IMR-90 (cell line): ENCODE measurements around the gene ABHD15. TPM values are rescaled to one million over a fixed set of nuclear protein-coding genes. Genes with fewer than 3 reads are reported as not detected.

Experiments used
- ATAC-seq: fragments of 200-7000 bp; cut with Tn5 transposase; 2 replicates; pipeline ENCODE4 v1.9.1; 2020; ENCODE audit warnings: low read depth, mild to moderate bottlenecking, moderate library complexity
- BruUV-seq: library from RNA; stranded (reverse); fragments of 400-500 nt; replicated peaks from 2 replicates; lab custom pipeline; 2021; lab: Mats Ljungman, UMichigan
- CTCF ChIA-PET: fragments of 300-600 bp; formaldehyde crosslinking; extraction: SDS; loops from one replicate; lab custom pipeline; 2021; ENCODE audit warnings: antibody characterized with exemption; lab: Yijun Ruan, JAX
- POLR2A ChIA-PET: fragments of 300-600 bp; sonication (Branson Sonifier 250); formaldehyde crosslinking; loops from one replicate; lab custom pipeline; 2022; ENCODE audit warnings: antibody characterized with exemption; ENCODE audit not compliant: unreplicated experiment; lab: Charles Lee
- DNase-seq: peaks from one replicate; pipeline ENCODE4 v3.0.0; 2013
- H2AFZ ChIP-seq: replicated peaks from 2 replicates; pipeline ENCODE3; 2013; ENCODE audit warnings: low read length, mild to moderate bottlenecking; ENCODE audit not compliant: poor library complexity
- H2AK5ac ChIP-seq: 2 replicates; pipeline ENCODE4 v1.6.1; 2013; ENCODE audit warnings: low read depth, low read length, inconsistent platforms
- H2AK9ac ChIP-seq: replicated peaks from 2 replicates; pipeline ENCODE3; 2013; ENCODE audit warnings: mild to moderate bottlenecking, low read depth, low read length, moderate library complexity; ENCODE audit not compliant: poor library complexity
- H2BK120ac ChIP-seq: 2 replicates; pipeline ENCODE4 v1.6.1; 2013; ENCODE audit warnings: low read depth, low read length, inconsistent platforms
- H2BK15ac ChIP-seq: 3 replicates; pipeline ENCODE4 v1.6.1; 2013; ENCODE audit warnings: low read depth, low read length, inconsistent platforms
- H2BK20ac ChIP-seq: 2 replicates; pipeline ENCODE4 v1.6.1; 2013; ENCODE audit warnings: low read depth, mild to moderate bottlenecking, inconsistent platforms, low read length, moderate library complexity
- H2BK5ac ChIP-seq: 2 replicates; pipeline ENCODE4 v1.6.1; 2013; ENCODE audit warnings: mild to moderate bottlenecking, low read depth, low read length, inconsistent platforms; ENCODE audit not compliant: poor library complexity, severe bottlenecking
- H3K14ac ChIP-seq: replicated peaks from 2 replicates; pipeline ENCODE4 v1.6.1; 2013; ENCODE audit warnings: low read depth, low read length, inconsistent platforms
- H3K18ac ChIP-seq: 2 replicates; pipeline ENCODE4 v1.6.1; 2013; ENCODE audit warnings: low read depth, low read length, control low read depth
- H3K23ac ChIP-seq: 2 replicates; pipeline ENCODE4 v1.6.1; 2013; ENCODE audit warnings: low read depth, low read length, inconsistent platforms
- H3K27ac ChIP-seq: 2 replicates; pipeline ENCODE4 v1.5.1; 2013; ENCODE audit warnings: mild to moderate bottlenecking, control low read depth, low read length; ENCODE audit not compliant: insufficient read depth
- H3K27me3 ChIP-seq: 2 replicates; pipeline ENCODE4 v1.6.1; 2013; ENCODE audit warnings: low read length; ENCODE audit not compliant: control insufficient read depth, insufficient read depth
- H3K36me3 ChIP-seq: 2 replicates; pipeline ENCODE4 v1.6.1; 2013; ENCODE audit warnings: low read length, mixed read lengths; ENCODE audit not compliant: control insufficient read depth, insufficient read depth
- H3K4ac ChIP-seq: 2 replicates; pipeline ENCODE4 v1.6.1; 2013; ENCODE audit warnings: low read depth, low read length, inconsistent platforms
- H3K4me1 ChIP-seq: 2 replicates; pipeline ENCODE4 v1.6.1; 2013; ENCODE audit warnings: low read length, mixed read lengths; ENCODE audit not compliant: control insufficient read depth, insufficient read depth
- H3K4me2 ChIP-seq: 2 replicates; pipeline ENCODE4 v1.6.1; 2013; ENCODE audit warnings: low read depth, mild to moderate bottlenecking, control low read depth, low read length, moderate library complexity
- H3K4me3 ChIP-seq: 2 replicates; pipeline ENCODE4 v1.5.1; 2013; ENCODE audit warnings: low read depth, mild to moderate bottlenecking, control low read depth, low read length, moderate library complexity; ENCODE audit not compliant: insufficient read depth
- H3K56ac ChIP-seq: 2 replicates; pipeline ENCODE4 v1.6.1; 2013; ENCODE audit warnings: low read length, inconsistent platforms; ENCODE audit not compliant: insufficient read depth; ENCODE audit errors: extremely low read depth
- H3K79me1 ChIP-seq, 2 experiments: 2 replicates each; pipeline ENCODE4 v1.6.1; 2013; ENCODE audit warnings: low read length in 2 of 2, inconsistent platforms in 1 of 2, low read depth in 1 of 2
- H3K9ac ChIP-seq: 2 replicates; pipeline ENCODE4 v1.6.1; 2013; ENCODE audit warnings: low read depth, low read length, control low read depth
- H3K9me1 ChIP-seq: 2 replicates; pipeline ENCODE4 v1.6.1; 2013; ENCODE audit warnings: low read length, inconsistent platforms; ENCODE audit not compliant: insufficient read depth
- H3K9me3 ChIP-seq: 2 replicates; pipeline ENCODE4 v1.6.1; 2013; ENCODE audit warnings: low read length; ENCODE audit not compliant: control insufficient read depth, insufficient read depth
- H4K20me1 ChIP-seq: 2 replicates; pipeline ENCODE4 v1.6.1; 2013; ENCODE audit warnings: low read length, inconsistent platforms; ENCODE audit not compliant: insufficient read depth
- H4K5ac ChIP-seq: 2 replicates; pipeline ENCODE4 v1.6.1; 2013; ENCODE audit warnings: mild to moderate bottlenecking, low read depth, low read length, control low read depth
- H4K8ac ChIP-seq, 2 experiments: 2 replicates each; pipeline ENCODE4 v1.6.1; 2013; ENCODE audit warnings: low read depth in 2 of 2, low read length in 2 of 2, control low read depth in 1 of 2, inconsistent platforms in 1 of 2
- H4K91ac ChIP-seq: 2 replicates; pipeline ENCODE4 v1.6.1; 2013; ENCODE audit warnings: low read depth, low read length, inconsistent platforms; ENCODE audit not compliant: insufficient read depth
- BHLHE40 ChIP-seq: fragments of 150-350 bp; IDR thresholded peaks from 2 replicates; pipeline ENCODE4 v1.6.1; 2016; ENCODE audit warnings: mild to moderate bottlenecking, low read depth, low read length
- CHD1 ChIP-seq: IDR thresholded peaks from 2 replicates; pipeline ENCODE4 v1.6.1; 2012; ENCODE audit warnings: low read depth, low read length, improper control_type of control experiment
- CTCF ChIP-seq: conservative IDR thresholded peaks from 2 replicates; pipeline ENCODE4 v1.5.1; 2012; ENCODE audit warnings: mild to moderate bottlenecking, low read depth, low read length, improper control_type of control experiment
- ELK1 ChIP-seq: fragments of 150-350 bp; IDR thresholded peaks from 2 replicates; pipeline ENCODE4 v1.6.1; 2016; ENCODE audit warnings: low read depth, mild to moderate bottlenecking, low read length, moderate library complexity, borderline replicate concordance
- FOS ChIP-seq: fragments of 150-350 bp; IDR thresholded peaks from 2 replicates; pipeline ENCODE4 v1.6.1; 2016; ENCODE audit warnings: low read depth, low read length
- MAFK ChIP-seq: IDR thresholded peaks from 2 replicates; pipeline ENCODE4 v1.6.1; 2012; ENCODE audit warnings: low read depth, low read length, improper control_type of control experiment
- MAZ ChIP-seq: IDR thresholded peaks from 2 replicates; pipeline ENCODE4 v1.6.1; 2012; ENCODE audit warnings: low read depth, mild to moderate bottlenecking, low read length, improper control_type of control experiment, moderate library complexity, borderline replicate concordance
- MXI1 ChIP-seq: IDR thresholded peaks from 2 replicates; pipeline ENCODE4 v1.6.1; 2012; ENCODE audit warnings: low read depth, mild to moderate bottlenecking, low read length, moderate library complexity, borderline replicate concordance
- NFE2L2 ChIP-seq: fragments of 150-350 bp; IDR thresholded peaks from 2 replicates; pipeline ENCODE4 v1.6.1; 2016; ENCODE audit warnings: low read depth, mild to moderate bottlenecking, low read length
- POLR2A ChIP-seq: IDR thresholded peaks from 2 replicates; pipeline ENCODE4 v1.6.1; 2012; ENCODE audit warnings: mild to moderate bottlenecking, low read depth, low read length
- RAD21 ChIP-seq: IDR thresholded peaks from 2 replicates; pipeline ENCODE4 v1.6.1; 2012; ENCODE audit warnings: low read length, improper control_type of control experiment
- RCOR1 ChIP-seq: IDR thresholded peaks from 2 replicates; pipeline ENCODE4 v1.6.1; 2012; ENCODE audit warnings: mild to moderate bottlenecking, low read length, improper control_type of control experiment; ENCODE audit not compliant: insufficient replicate concordance
- RFX5 ChIP-seq: IDR thresholded peaks from 2 replicates; pipeline ENCODE4 v1.8.0; 2012; ENCODE audit warnings: low read depth, mild to moderate bottlenecking, low read length, moderate library complexity
- SMC3 ChIP-seq: fragments of 150-350 bp; IDR thresholded peaks from 2 replicates; pipeline ENCODE4 v1.6.1; 2016; ENCODE audit warnings: low read depth, mild to moderate bottlenecking, antibody characterized with exemption, low read length, moderate library complexity
- WGBS, 2 experiments: methylation state at CpG; one replicate each; pipeline versions ENCODE4 v1.1.5 to v1.1.7; 2013; ENCODE audit warnings: missing lambda C conversion rate in 2 of 2; ENCODE audit not compliant: insufficient read length in 1 of 2; ENCODE audit errors: extremely low coverage in 2 of 2; 5-methylcytosine and 5-hydroxymethylcytosine counted together
- dilution Hi-C: fragments of 300-500 bp; cut with HindIII; formaldehyde crosslinking; loops from one replicate; pipeline ENCODE4 v1.14.3; 2018; ENCODE audit warnings: low sequenced_read_pairs; ENCODE audit not compliant: unreplicated experiment
- in situ Hi-C: fragments of 300-500 bp; cut with MboI; formaldehyde crosslinking; loops from 3 replicates; pipeline ENCODE4 v1.14.3; 2019; ENCODE audit warnings: low sequenced_read_pairs, inconsistent platforms, mixed read lengths
- intact Hi-C: fragments of 100-400 bp; cut with micrococcal nuclease; formaldehyde crosslinking; loops from 2 replicates; pipeline ENCODE4 v1.10.0; 2022
- polyA plus RNA-seq, 3 experiments: library from polyadenylated mRNA; depleted of rRNA; stranded (reverse); fragments of >200 nt; gene quantifications; 2 replicates each; pipeline ENCODE4 v1.2.3, GENCODE V29; 2012; ENCODE audit warnings: low replicate concordance in 1 of 3
- total RNA-seq: library from RNA; depleted of rRNA; stranded (reverse); fragments of >200 nt; gene quantifications from 2 replicates; pipeline ENCODE4 v1.2.3, GENCODE V29; 2012
- TF ChIP-seq, protein P1 (sequence below): fragments of 150-350 bp; IDR thresholded peaks from 2 replicates; pipeline ENCODE4 v1.6.1; 2017; ENCODE audit warnings: mild to moderate bottlenecking, antibody characterized with exemption, low read length, low read depth

The ABHD15 gene
- total and polyA plus RNA-seq, 2 of the 4 experiments (the other 2 are of a cell fraction), result 3.2 to 4.6 TPM

DNA sequence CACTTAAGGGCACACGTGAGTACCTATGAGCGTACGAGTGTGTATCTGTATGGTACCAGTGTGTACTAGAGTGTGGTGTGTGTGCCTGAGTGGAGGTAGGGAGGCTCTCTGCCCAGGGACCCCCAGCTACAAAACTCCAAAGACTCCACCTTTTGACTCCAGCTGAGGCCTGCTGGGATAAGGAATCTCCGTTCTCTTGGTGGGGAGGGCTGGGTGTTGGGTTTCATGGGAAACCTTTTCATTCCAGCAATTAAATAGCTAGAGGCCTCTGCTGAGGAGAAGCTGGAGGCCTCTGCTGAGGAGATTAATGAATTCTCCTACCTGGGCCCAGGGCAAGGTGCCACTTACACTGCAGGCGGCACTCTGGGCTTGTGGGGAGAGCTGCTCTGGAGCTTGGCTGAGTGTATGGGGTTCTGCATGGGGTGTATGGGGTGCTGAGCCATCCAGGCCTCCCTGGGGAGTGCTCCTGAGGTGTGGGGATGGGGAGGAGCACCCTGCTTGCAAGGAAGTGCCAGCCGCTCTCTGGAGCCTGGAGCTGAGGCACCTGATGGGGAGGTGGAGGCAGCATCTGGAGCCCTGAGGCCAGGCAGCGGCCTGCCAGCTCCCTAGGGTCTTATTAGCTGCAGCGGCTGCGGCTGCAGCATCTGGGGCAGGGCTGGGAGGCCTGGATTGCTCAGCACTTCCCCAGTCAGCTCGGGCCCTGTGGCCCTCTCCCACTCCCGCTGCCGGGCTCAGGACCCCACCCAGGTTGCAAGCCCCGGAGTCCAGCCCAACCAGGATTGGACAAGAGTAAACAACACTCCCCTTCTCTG lies 30.7 kb upstream of the ABHD15 start:
- Histone ChIP-seq H3K27ac (no peak overlapping the region), H2BK120ac (no peak overlapping the region), H2AK5ac (no peak overlapping the region), H3K56ac (no peak overlapping the region), H2AFZ (no peak overlapping the region), H3K27me3 (peaks cover 2% of the 10 kb centered on the region; the same call in 1 of the 2 replicates), H3K4me3 (no peak overlapping the region), H3K4me2 (no peak overlapping the region), H3K18ac (no peak overlapping the region), H4K5ac (no peak overlapping the region), H3K23ac (no peak overlapping the region; the same call in 1 of the 2 replicates), H2AK9ac (no peak overlapping the region), H2BK5ac (no peak overlapping the region), H3K9ac (no peak overlapping the region), H4K91ac (no peak overlapping the region), H2BK20ac (no peak overlapping the region), H3K4ac (no peak overlapping the region), H3K4me1 (peaks cover 7% of the 10 kb centered on the region), H4K8ac (no peak overlapping the region), H3K9me1 (no peaks in the 10 kb centered on the region), H3K36me3 (no peaks in the 10 kb centered on the region), H4K20me1 (peaks cover 29% of the 10 kb centered on the region), H3K14ac (no peak overlapping the region), H3K9me3 (no peaks in the 10 kb centered on the region), H2BK15ac (no peak overlapping the region), H3K79me1 (peaks cover 0 to 10% of the 10 kb centered on the region in 2 experiments; a peak in 3 of 4 replicates)
- in situ Hi-C loops, result no loop called here
- POLR2A ChIA-PET, result no interaction called here
- intact Hi-C loops, result no loop called here
- 92% methylated on average over 2 of the region's 13 CpGs; no CpG with 5 or more reads in 1 of the 2 experiments for WGBS, 2 experiments
- ATAC-seq (no peak), DNase-seq (no peak)
- dilution Hi-C loops, result no loop called here
- CTCF ChIA-PET, result no interaction called here
- BruUV-seq, result no TSS peak
- no peak for TF ChIP-seq CTCF
- TF ChIP-seq MXI1, result no peak
- no peak for TF ChIP-seq NFE2L2
- no peak for TF ChIP-seq RAD21
- TF ChIP-seq CHD1, result no peak
- TF ChIP-seq SMC3, result no peak
- no peak for TF ChIP-seq RCOR1
- TF ChIP-seq, protein P1, sequence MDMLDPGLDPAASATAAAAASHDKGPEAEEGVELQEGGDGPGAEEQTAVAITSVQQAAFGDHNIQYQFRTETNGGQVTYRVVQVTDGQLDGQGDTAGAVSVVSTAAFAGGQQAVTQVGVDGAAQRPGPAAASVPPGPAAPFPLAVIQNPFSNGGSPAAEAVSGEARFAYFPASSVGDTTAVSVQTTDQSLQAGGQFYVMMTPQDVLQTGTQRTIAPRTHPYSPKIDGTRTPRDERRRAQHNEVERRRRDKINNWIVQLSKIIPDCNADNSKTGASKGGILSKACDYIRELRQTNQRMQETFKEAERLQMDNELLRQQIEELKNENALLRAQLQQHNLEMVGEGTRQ, result no peak
- TF ChIP-seq BHLHE40, result no peak
- no peak for TF ChIP-seq POLR2A
- TF ChIP-seq MAFK, result no peak
- TF ChIP-seq FOS, result no peak
- no peak for TF ChIP-seq ELK1
- TF ChIP-seq RFX5, result no peak
- TF ChIP-seq MAZ, result no peak
